Choroid plexus epithelial cell (primary cell): Measurements from ENCODE around the gene CEACAM3.
A peak's percentile ranks its signal among the peaks of the same experiment; 100 is the strongest.
"Not testable (repeated sequence)": the region's sequence is repeated elsewhere in the genome, so short reads cannot be mapped to it uniquely, and the experiment has no call there.

Experiments
- DNase-seq: peaks from one replicate; pipeline ENCODE4 v3.0.0-alpha.2; 2010; ENCODE audit warnings: low read depth
- H3K4me3 ChIP-seq: 2 replicates; pipeline ENCODE4 v1.5.1; 2011; ENCODE audit warnings: low read depth, mild to moderate bottlenecking, control low read depth, low read length, moderate library complexity
- TF ChIP-seq, protein P1 (sequence below): conservative IDR thresholded peaks from 2 replicates; pipeline ENCODE4 v1.5.1; 2011; ENCODE audit warnings: low read depth, mild to moderate bottlenecking, control low read depth, inconsistent platforms, low read length, moderate library complexity

CEACAM3 gene

DNA sequence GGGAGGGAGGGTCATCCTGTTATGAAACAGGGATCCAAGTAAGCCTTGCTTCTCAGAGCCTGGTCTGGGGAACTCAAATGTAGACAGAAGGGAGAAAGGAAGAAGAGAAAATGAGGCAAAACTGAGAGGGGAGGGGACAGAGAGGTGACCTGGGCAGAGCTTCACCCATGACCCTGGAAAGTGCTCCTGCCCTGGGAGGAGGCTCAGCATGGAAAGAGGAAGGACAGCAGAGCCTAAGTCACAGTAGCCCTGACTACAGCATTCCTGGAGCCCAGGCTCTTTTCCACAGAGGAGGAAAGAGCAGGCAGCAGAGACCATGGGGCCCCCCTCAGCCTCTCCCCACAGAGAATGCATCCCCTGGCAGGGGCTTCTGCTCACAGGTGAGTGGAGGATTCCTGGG lies at the start of gene CEACAM3:
Gene CEACAM3 (plus strand): TSS at position 226 of the 400 bp plus-strand sequence. CDS start 91 bp downstream, at position 317.
- TF ChIP-seq, protein P1, sequence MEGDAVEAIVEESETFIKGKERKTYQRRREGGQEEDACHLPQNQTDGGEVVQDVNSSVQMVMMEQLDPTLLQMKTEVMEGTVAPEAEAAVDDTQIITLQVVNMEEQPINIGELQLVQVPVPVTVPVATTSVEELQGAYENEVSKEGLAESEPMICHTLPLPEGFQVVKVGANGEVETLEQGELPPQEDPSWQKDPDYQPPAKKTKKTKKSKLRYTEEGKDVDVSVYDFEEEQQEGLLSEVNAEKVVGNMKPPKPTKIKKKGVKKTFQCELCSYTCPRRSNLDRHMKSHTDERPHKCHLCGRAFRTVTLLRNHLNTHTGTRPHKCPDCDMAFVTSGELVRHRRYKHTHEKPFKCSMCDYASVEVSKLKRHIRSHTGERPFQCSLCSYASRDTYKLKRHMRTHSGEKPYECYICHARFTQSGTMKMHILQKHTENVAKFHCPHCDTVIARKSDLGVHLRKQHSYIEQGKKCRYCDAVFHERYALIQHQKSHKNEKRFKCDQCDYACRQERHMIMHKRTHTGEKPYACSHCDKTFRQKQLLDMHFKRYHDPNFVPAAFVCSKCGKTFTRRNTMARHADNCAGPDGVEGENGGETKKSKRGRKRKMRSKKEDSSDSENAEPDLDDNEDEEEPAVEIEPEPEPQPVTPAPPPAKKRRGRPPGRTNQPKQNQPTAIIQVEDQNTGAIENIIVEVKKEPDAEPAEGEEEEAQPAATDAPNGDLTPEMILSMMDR: no peak
- DNase-seq: no peak
- no peak within 1 kb of the TSS for H3K4me3 ChIP-seq

DNA sequence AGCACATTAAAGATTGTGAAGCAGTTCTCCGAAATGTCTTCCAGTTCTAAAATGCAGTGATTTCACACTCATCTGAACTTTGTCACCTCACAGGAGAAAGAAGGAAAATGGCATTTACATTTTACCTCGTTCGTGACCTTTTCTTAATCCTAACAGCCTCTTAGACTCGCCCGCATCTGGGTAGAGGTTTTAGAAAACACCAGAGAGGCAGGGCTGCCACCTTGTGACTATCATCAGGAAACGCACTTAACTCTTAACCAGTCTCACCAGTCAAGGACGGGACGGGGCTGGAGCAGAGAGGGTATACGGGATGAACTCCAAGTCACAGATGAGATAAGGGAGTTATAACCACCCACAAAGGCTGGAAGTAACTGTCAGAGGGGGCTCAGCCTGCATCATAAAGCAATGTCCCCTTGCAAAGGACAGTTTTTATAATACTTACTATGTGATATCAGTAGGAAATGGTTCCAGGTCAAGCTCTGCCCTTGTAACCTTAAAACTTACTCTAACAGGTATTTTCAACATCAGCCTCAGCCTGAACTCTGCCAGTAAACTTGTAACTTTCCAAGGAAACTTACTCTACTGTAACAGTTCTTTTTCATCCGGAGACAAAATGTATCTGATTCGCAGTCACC lies 49.7 kb upstream of the CEACAM3 start:
- H3K4me3 ChIP-seq: no peak overlapping the region
- TF ChIP-seq, protein P1: peak; percentile 74
- peak; percentile 72 for DNase-seq

DNA sequence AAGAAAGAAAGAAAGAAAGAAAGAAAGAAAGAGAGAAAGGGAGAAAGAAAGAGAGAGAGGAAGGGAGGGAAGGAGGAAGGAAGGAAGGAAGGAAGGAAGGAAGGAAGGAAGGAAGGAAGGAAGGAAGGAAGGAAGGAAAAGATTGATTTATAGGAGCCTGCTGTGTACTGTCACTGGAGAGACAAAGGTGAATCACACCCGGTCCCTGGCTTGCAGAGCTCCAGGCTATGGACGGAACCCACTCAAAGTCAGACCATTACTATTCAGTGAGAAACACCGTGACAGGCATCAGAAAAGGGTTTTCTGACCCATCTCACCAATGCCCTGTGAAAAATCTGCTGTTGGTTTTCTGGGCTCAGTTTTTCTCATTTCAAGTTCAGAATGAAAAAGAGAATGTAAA lies 48.4 kb upstream of the CEACAM3 start:
- no peak for DNase-seq
- H3K4me3 ChIP-seq: no peak overlapping the region
- TF ChIP-seq, protein P1: no peak

DNA sequence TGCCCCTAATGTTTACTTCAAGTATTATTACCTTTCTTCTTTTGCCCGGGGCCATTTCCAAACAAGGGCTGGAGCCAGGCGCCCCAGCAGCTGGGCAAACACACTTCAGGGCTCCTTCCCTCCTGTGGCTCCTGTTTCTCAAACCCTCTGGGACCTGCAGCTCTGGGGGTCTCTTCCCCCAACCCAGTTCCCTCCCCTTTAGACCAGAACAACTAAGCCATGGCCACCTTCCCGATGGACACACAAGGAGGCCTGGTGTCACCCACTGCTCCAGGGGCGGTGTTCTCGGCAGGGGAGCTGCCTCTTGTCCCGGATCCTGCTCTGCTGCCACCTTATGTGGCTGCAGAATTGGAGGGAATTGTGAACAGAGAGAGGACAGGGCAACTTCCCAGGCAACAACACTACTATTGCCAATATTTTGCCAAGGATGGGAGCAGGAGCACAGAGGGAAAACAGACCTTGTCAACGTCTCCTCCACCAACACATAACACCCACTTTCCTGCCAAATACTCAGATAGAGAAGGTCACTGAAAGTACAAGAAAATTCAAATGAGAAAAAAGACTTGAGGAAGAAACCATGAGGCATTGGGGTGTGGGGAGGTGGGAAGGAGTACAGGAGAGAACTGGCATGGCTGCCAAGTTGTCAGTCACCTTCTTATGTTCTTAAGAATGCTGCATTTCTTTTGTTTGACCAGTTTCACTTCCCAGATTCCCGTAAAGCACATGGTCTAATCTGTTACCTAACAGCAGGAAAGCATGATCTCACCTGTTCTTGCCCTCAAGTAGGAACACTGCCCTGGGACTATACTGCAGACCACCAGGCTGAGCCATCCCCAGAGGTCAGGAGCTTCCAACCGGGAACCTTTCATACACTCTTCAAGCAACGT lies 45.9 kb upstream of the CEACAM3 start:
- DNase-seq, H3K4me3 ChIP-seq: not testable (repeated sequence)

DNA sequence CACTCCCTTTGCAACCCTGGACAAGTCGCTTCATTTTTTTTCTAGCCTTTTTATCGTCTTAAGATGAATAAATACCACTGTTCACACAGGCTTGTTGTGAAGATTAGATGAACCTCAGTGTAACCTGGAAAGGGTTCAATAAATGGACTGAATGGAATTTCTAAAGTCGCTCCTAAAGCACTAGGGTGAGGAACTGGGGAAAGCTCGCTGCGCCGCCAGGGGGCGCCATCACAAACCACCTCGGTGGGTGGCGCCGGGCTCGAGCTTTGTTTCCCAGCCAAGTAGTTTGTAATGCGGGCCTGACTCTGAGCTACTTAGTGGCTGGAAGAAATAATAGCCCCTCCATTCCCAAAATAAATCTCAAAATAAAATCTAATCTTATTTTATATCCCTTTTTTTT lies 43.2 kb upstream of the CEACAM3 start:
- peak; percentile 34 for DNase-seq
- H3K4me3 ChIP-seq: no peak overlapping the region
- TF ChIP-seq, protein P1: peak; percentile 73

DNA sequence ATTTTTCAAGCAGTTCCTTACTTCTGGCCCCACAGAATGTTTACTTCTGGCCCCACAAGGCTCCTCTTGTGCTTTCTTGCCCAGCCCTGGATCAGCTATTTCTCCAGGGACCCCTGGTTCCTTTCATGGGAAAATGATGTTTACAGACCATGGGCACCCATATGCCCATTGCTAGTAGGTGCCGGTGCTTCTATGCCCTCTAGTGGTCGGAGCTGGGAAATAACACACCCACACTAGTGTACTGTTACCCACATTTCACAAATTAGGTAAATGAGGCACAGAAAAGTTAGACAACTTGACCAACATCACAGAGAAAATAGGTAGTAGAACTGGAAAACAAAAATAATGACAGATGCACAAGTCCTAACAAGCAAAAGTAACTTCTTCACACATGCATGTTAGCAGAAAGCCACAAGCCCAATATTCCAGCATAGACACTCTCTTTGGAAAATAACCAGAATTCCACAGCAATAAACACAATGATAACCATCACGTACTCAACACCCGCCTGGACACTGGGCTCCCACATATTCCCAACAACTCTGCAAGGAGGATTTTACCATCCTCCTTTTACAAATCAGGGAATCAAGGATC lies 42.4 kb upstream of the CEACAM3 start:
- peak; percentile 43 for DNase-seq
- no peak overlapping the region for H3K4me3 ChIP-seq
- TF ChIP-seq, protein P1: peak; percentile 73

DNA sequence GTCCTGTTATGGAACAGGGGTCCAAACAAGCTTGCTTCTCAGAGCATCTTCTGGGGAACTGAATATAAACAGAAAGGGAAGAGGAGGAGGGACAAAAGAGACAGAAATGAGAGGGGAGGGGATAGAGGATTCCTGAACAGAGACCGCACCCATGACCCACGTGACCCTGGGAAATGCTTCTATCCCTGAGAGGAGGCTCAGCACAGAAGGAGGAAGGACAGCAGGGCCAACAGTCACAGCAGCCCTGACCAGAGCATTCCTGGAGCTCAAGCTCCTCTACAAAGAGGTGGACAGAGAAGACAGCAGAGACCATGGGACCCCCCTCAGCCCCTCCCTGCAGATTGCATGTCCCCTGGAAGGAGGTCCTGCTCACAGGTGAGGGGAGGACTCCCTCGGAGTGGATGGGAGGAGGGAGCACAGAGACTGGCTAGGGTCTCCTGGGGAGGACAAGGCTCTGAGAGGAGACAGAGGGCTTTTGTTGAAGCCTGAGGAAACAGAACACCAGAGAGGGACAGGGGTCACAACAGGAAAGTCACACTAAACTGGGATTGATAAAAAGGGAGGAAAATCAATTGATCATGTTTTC lies 41.0 kb upstream of the CEACAM3 start, which contains the start of gene CEACAM6:
Gene CEACAM6 (plus strand): TSS at position 203 of the 586 bp plus-strand sequence. CDS start 109 bp downstream, at position 312.
- no peak for DNase-seq
- no peak within 1 kb of the TSS for H3K4me3 ChIP-seq
- TF ChIP-seq, protein P1: no peak
